Hepatocyte (in vitro differentiated cells): Measurements from ENCODE around the gene ALG9. TPM values are rescaled to one million over a fixed set of nuclear protein-coding genes. Genes with fewer than 3 reads are reported as not detected.

ENCODE experiments used
- DNase-seq: peaks from one replicate; pipeline ENCODE4 v3.0.0-alpha.2; 2016; ENCODE audit warnings: low spot score
- H2AFZ ChIP-seq: fragments of 200-600 bp; sonication (generic); 2 replicates; pipeline ENCODE4 v1.6.0; 2016; ENCODE audit warnings: antibody characterized with exemption, mild to moderate bottlenecking
- H3K27ac ChIP-seq: fragments of 200-600 bp; sonication (generic); 2 replicates; pipeline ENCODE4 v1.5.1; 2016; ENCODE audit warnings: mild to moderate bottlenecking
- H3K27me3 ChIP-seq: fragments of 200-600 bp; sonication (generic); 2 replicates; pipeline ENCODE4 v1.6.1; 2016
- H3K36me3 ChIP-seq: fragments of 200-600 bp; sonication (generic); replicated peaks from 2 replicates; pipeline ENCODE4 v1.5.1; 2016; ENCODE audit warnings: low read depth; ENCODE audit not compliant: insufficient read depth
- H3K4me1 ChIP-seq: fragments of 200-600 bp; sonication (generic); 2 replicates; pipeline ENCODE4 v1.5.1; 2016; ENCODE audit warnings: mild to moderate bottlenecking, moderate library complexity; ENCODE audit not compliant: insufficient read depth
- H3K4me2 ChIP-seq: fragments of 200-600 bp; sonication (generic); 2 replicates; pipeline ENCODE4 v1.6.0; 2016
- H3K4me3 ChIP-seq: fragments of 200-600 bp; sonication (generic); 2 replicates; pipeline ENCODE4 v1.5.1; 2016; ENCODE audit warnings: mild to moderate bottlenecking
- H3K79me2 ChIP-seq: fragments of 200-600 bp; sonication (generic); 2 replicates; pipeline ENCODE4 v1.6.0; 2017; ENCODE audit warnings: mild to moderate bottlenecking
- H3K9me2 ChIP-seq: fragments of 200-600 bp; sonication (generic); replicated peaks from 2 replicates; pipeline ENCODE4 v1.6.0; 2017; ENCODE audit warnings: mild to moderate bottlenecking; ENCODE audit not compliant: insufficient read depth
- H3K9me3 ChIP-seq: fragments of 200-600 bp; sonication (generic); 2 replicates; pipeline ENCODE4 v1.5.1; 2016; ENCODE audit warnings: low read depth, mild to moderate bottlenecking
- H4K20me1 ChIP-seq: fragments of 200-600 bp; sonication (generic); 2 replicates; pipeline ENCODE4 v1.6.0; 2016; ENCODE audit warnings: mild to moderate bottlenecking; ENCODE audit not compliant: insufficient read depth, poor library complexity, severe bottlenecking
- EZH2 ChIP-seq: fragments of 200-600 bp; sonication (generic); IDR thresholded peaks from 2 replicates; pipeline ENCODE4 v1.6.1; 2016; ENCODE audit warnings: antibody characterized with exemption, mild to moderate bottlenecking, borderline replicate concordance
- EZH2phosphoT487 ChIP-seq: fragments of 200-600 bp; sonication (generic); IDR thresholded peaks from one replicate; pipeline ENCODE4 v1.6.1; 2018; ENCODE audit warnings: antibody characterized with exemption, mild to moderate bottlenecking, low read depth, moderate library complexity; ENCODE audit not compliant: unreplicated experiment, severe bottlenecking
- WGBS: methylation state at CpG from one replicate; pipeline ENCODE4 v1.1.6; 2016; ENCODE audit warnings: low lambda C conversion rate; ENCODE audit errors: missing lambda C conversion rate; 5-methylcytosine and 5-hydroxymethylcytosine counted together
- polyA plus RNA-seq: library from polyadenylated mRNA; unstranded; fragments of >200 nt; fragmentation: Nextera tagmentation; extraction: Ambion mirVana; gene quantifications from 2 replicates; pipeline ENCODE4 v1.2.1, GENCODE V29; 2016
- total RNA-seq: library from RNA; depleted of rRNA; stranded (reverse); fragments of >200 nt; gene quantifications from 2 replicates; pipeline ENCODE4 v1.2.3, GENCODE V29; 2014
- TF ChIP-seq, protein P1 (sequence below): fragments of 200-600 bp; sonication (generic); IDR thresholded peaks from 2 replicates; pipeline ENCODE4 v1.5.1; 2016; ENCODE audit warnings: antibody characterized with exemption, mild to moderate bottlenecking; ENCODE audit not compliant: poor library complexity

ALG9 gene
- total and polyA plus RNA-seq, 2 experiments from 2014 or later: 22.6 to 52.4 TPM

DNA sequence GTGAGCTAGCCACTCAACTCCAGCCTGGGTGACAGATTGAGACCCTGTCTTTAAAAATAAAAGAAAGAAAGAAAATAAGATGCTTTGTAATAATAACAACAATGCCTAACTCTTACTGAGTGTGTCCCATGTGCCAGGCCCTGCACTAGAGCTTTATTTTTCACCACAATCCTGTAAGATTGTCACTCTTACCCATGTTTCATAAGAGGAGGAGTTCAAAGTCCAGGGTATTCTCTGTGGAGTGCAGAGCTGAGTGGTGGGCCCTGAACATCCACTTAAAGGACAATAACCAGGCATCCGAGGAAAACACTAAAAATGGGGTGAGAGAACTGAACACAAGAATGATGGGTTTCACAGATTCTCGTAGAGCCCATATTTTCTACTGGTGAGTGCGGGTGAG lies 46.4 kb upstream of the ALG9 start:
- peaks cover 22% of the 10 kb centered on the region for H3K4me1 ChIP-seq
- H3K4me3 ChIP-seq: no peak overlapping the region
- H4K20me1 ChIP-seq: no peaks in the 10 kb centered on the region
- H3K36me3 ChIP-seq: no peaks in the 10 kb centered on the region
- no peaks in the 10 kb centered on the region for H3K27me3 ChIP-seq
- H3K4me2 ChIP-seq: peak overlapping the region; percentile 80
- TF ChIP-seq, protein P1, sequence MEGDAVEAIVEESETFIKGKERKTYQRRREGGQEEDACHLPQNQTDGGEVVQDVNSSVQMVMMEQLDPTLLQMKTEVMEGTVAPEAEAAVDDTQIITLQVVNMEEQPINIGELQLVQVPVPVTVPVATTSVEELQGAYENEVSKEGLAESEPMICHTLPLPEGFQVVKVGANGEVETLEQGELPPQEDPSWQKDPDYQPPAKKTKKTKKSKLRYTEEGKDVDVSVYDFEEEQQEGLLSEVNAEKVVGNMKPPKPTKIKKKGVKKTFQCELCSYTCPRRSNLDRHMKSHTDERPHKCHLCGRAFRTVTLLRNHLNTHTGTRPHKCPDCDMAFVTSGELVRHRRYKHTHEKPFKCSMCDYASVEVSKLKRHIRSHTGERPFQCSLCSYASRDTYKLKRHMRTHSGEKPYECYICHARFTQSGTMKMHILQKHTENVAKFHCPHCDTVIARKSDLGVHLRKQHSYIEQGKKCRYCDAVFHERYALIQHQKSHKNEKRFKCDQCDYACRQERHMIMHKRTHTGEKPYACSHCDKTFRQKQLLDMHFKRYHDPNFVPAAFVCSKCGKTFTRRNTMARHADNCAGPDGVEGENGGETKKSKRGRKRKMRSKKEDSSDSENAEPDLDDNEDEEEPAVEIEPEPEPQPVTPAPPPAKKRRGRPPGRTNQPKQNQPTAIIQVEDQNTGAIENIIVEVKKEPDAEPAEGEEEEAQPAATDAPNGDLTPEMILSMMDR: no peak
- TF ChIP-seq EZH2 (no peak), EZH2phosphoT487 (no peak)
- H3K79me2 ChIP-seq: peaks cover 20% of the 10 kb centered on the region
- 90% methylated on average over 3 of the region's 3 CpGs for WGBS
- peak overlapping the region; percentile 87 for H2AFZ ChIP-seq
- DNase-seq: no peak
- no peaks in the 10 kb centered on the region for H3K9me2 ChIP-seq
- peak overlapping the region; percentile 95 for H3K27ac ChIP-seq
- no peaks in the 10 kb centered on the region for H3K9me3 ChIP-seq

GRCh38 chr11:111917312-111917711 lies 45.9 kb upstream of the ALG9 start:
- Histone ChIP-seq H3K9me2 (no peaks in the 10 kb centered on the region), H3K4me1 (peaks cover 22% of the 10 kb centered on the region), H2AFZ (no peak overlapping the region), H3K36me3 (no peaks in the 10 kb centered on the region), H3K79me2 (peaks cover 20% of the 10 kb centered on the region), H3K9me3 (no peaks in the 10 kb centered on the region), H3K4me2 (no peak overlapping the region), H3K27me3 (no peaks in the 10 kb centered on the region), H3K4me3 (no peak overlapping the region), H3K27ac (peak overlapping the region; percentile 95), H4K20me1 (no peaks in the 10 kb centered on the region)
- DNase-seq: no peak
- WGBS: 87% methylated on average over 2 of the region's 2 CpGs
- TF ChIP-seq, protein P1: no peak
- TF ChIP-seq EZH2 (no peak), EZH2phosphoT487 (no peak)

DNA sequence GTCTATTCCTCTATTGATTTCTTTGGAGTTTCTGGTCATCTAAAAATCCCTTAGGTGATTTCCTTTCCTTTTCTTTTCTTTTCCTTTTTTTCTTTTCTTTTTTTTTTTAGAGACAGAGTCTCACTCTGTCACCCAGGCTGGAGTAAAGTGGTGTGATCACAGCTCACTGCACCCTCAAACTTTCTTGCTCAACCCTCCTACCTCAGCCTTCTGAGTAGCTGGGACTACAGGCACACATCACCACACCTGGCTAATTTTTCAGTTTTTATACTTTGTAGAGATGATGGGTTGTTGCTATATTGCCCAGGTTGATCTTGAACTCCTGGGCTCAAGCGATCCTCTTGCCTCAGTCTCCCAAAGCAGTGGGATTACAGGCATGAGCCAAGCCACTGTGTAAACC lies 45.4 kb upstream of the ALG9 start:
- Histone ChIP-seq H3K79me2 (peaks cover 17% of the 10 kb centered on the region), H3K36me3 (no peaks in the 10 kb centered on the region), H3K4me3 (no peak overlapping the region), H3K9me3 (no peaks in the 10 kb centered on the region), H3K9me2 (no peaks in the 10 kb centered on the region), H3K27ac (no peak overlapping the region), H3K27me3 (no peaks in the 10 kb centered on the region), H4K20me1 (no peaks in the 10 kb centered on the region), H3K4me2 (no peak overlapping the region), H3K4me1 (peaks cover 25% of the 10 kb centered on the region), H2AFZ (no peak overlapping the region)
- no peak for DNase-seq
- WGBS: 95% methylated on average over 1 of the region's 1 CpG
- TF ChIP-seq EZH2phosphoT487 (no peak), EZH2 (no peak)
- TF ChIP-seq, protein P1: no peak

- TF ChIP-seq, protein P1: no peak
- TF ChIP-seq EZH2phosphoT487 (no peak), EZH2 (no peak)
- H3K9me2 ChIP-seq: no peaks in the 10 kb centered on the region
- H3K4me2 ChIP-seq: no peak overlapping the region
- peaks cover 32% of the 10 kb centered on the region for H3K4me1 ChIP-seq
- no peak overlapping the region for H3K4me3 ChIP-seq
- no peaks in the 10 kb centered on the region for H3K27me3 ChIP-seq
- no peaks in the 10 kb centered on the region for H3K9me3 ChIP-seq
- WGBS: 58% methylated on average over 4 of the region's 4 CpGs
- H3K27ac ChIP-seq: no peak overlapping the region
- DNase-seq: no peak
- H4K20me1 ChIP-seq: no peaks in the 10 kb centered on the region
- no peak overlapping the region for H2AFZ ChIP-seq
- no peaks in the 10 kb centered on the region for H3K36me3 ChIP-seq
- H3K79me2 ChIP-seq: no peaks in the 10 kb centered on the region
Measured at GRCh38 chr11:111913997-111914396, 42.6 kb upstream of the ALG9 start.
